HCT116 (cell line): ENCODE results near the gene GNG12. TPM values are rescaled to one million over a fixed set of nuclear protein-coding genes. Genes with fewer than 3 reads are reported as not detected.

Source experiments
- ATAC-seq: fragments of 200-7000 bp; cut with Tn5 transposase; 2 replicates; pipeline ENCODE4 v1.9.1; 2020; ENCODE audit warnings: mild to moderate bottlenecking, moderate library complexity
- BruUV-seq: library from RNA; stranded (reverse); fragments of 400-500 nt; replicated peaks from 2 replicates; lab custom pipeline; 2021; lab: Mats Ljungman, UMichigan
- CTCF ChIA-PET: fragments of 300-600 bp; sonication (Branson Sonifier 250); formaldehyde crosslinking; loops from one replicate; lab custom pipeline; 2021; ENCODE audit warnings: antibody characterized with exemption; lab: Charles Lee
- POLR2A ChIA-PET: fragments of 300-600, 350-600 bp; sonication (Branson Sonifier 250); formaldehyde crosslinking; loops from one replicate; lab custom pipeline; 2021; ENCODE audit warnings: antibody characterized with exemption; lab: Charles Lee
- RAD21 ChIA-PET, 2 experiments: fragments of 300-600 bp; sonication (Branson Sonifier 250); formaldehyde crosslinking; loops; one replicate each; lab custom pipeline; 2023; ENCODE audit warnings: low total read pairs in 2 of 2; ENCODE audit not compliant: uncharacterized antibody in 2 of 2, unreplicated experiment in 2 of 2, low non-redundant PET in 1 of 2; lab: Charles Lee
- DNase-seq: peaks from one replicate; pipeline ENCODE4 v3.0.0-alpha.2; 2010; ENCODE audit warnings: low read depth, low spot score
- H2AFZ ChIP-seq: fragments of 200-600 bp; shearing (Covaris generic), sonication (generic); 2 replicates; pipeline ENCODE4 v1.6.1; 2017; ENCODE audit warnings: low read depth, mixed run types, mixed read lengths, antibody characterized with exemption, low read length; ENCODE audit not compliant: poor library complexity, severe bottlenecking
- H3K27ac ChIP-seq: 2 replicates; pipeline ENCODE4 v1.5.1; 2012; ENCODE audit warnings: low read depth, low read length
- H3K27me3 ChIP-seq: fragments of 200-600 bp; sonication (generic); 2 replicates; pipeline ENCODE4 v1.6.1; 2016; ENCODE audit warnings: mixed run types, low read length, mixed read lengths; ENCODE audit not compliant: insufficient read depth
- H3K36me3 ChIP-seq, 2 experiments: fragments of 200-500 bp in 1 of 2; fragments of 200-600 bp in 1 of 2; sonication (Bioruptor generic) in 1 of 2; sonication (generic) in 1 of 2; 2 replicates each; pipeline versions ENCODE4 v1.5.1 to v1.6.1; 2014 to 2016; ENCODE audit warnings: low read length in 2 of 2, inconsistent platforms in 1 of 2, mixed read lengths in 1 of 2, mixed run types in 1 of 2; ENCODE audit not compliant: insufficient read depth in 2 of 2, control insufficient read depth in 1 of 2
- H3K4me1 ChIP-seq, 2 experiments: fragments of 200-600 bp in 1 of 2; sonication (generic) in 1 of 2; 2 replicates each; pipeline versions ENCODE4 v1.5.1 to v1.6.1; 2012 to 2017; ENCODE audit warnings: low read length in 2 of 2, inconsistent platforms in 1 of 2, mild to moderate bottlenecking in 1 of 2, mixed read lengths in 1 of 2, mixed run types in 1 of 2, moderate library complexity in 1 of 2; ENCODE audit not compliant: insufficient read depth in 2 of 2, control insufficient read depth in 1 of 2
- H3K4me2 ChIP-seq: fragments of 200-600 bp; sonication (generic); 2 replicates; pipeline ENCODE4 v1.6.1; 2017; ENCODE audit warnings: mixed run types, low read length, mixed read lengths
- H3K4me3 ChIP-seq, 2 experiments: fragments of 200-600 bp in 1 of 2; sonication (generic) in 1 of 2; replicated peaks in 1 of 2; 2 replicates each; pipeline ENCODE4 v1.5.1; 2011 to 2016; ENCODE audit warnings: low read length in 2 of 2, control low read depth in 1 of 2, low read depth in 1 of 2, mild to moderate bottlenecking in 1 of 2, mixed read lengths in 1 of 2, mixed run types in 1 of 2
- H3K79me2 ChIP-seq: fragments of 200-600 bp; sonication (generic); 2 replicates; pipeline ENCODE4 v1.6.1; 2017; ENCODE audit warnings: mild to moderate bottlenecking, mixed run types, low read length, moderate library complexity, mixed read lengths; ENCODE audit not compliant: insufficient read depth
- H3K9ac ChIP-seq: fragments of 200-600 bp; sonication (generic); 2 replicates; pipeline ENCODE4 v1.6.1; 2016; ENCODE audit warnings: low read length, mixed read lengths
- H3K9me2 ChIP-seq: fragments of 200-600 bp; sonication (generic), shearing (Covaris generic); 2 replicates; pipeline ENCODE4 v1.6.1; 2017; ENCODE audit warnings: mixed run types, mild to moderate bottlenecking, moderate library complexity; ENCODE audit not compliant: insufficient read depth
- H3K9me3 ChIP-seq, 2 experiments: fragments of 200-500 bp in 1 of 2; fragments of 200-600 bp in 1 of 2; sonication (Bioruptor generic) in 1 of 2; sonication (generic) in 1 of 2; 2 replicates each; pipeline ENCODE4 v1.6.1; 2014 to 2017; ENCODE audit warnings: low read length in 2 of 2, mixed read lengths in 2 of 2, inconsistent platforms in 1 of 2, low read depth in 1 of 2, mild to moderate bottlenecking in 1 of 2, mixed run types in 1 of 2, moderate library complexity in 1 of 2; ENCODE audit not compliant: control insufficient read depth in 1 of 2, insufficient read depth in 1 of 2
- H4K20me1 ChIP-seq: fragments of 200-600 bp; sonication (generic), shearing (Covaris generic); 2 replicates; pipeline ENCODE4 v1.6.1; 2017; ENCODE audit warnings: mixed run types, mild to moderate bottlenecking, moderate library complexity; ENCODE audit not compliant: insufficient read depth
- CEBPB ChIP-seq: IDR thresholded peaks from 2 replicates; pipeline ENCODE4 v1.6.1; 2012; ENCODE audit warnings: low read depth
- EGR1 ChIP-seq: IDR thresholded peaks from 2 replicates; pipeline ENCODE4 v1.6.1; 2012; ENCODE audit warnings: low read depth
- ELF1 ChIP-seq: IDR thresholded peaks from 2 replicates; pipeline ENCODE4 v1.6.1; 2012; ENCODE audit warnings: low read depth, borderline replicate concordance
- EZH2 ChIP-seq: fragments of 200-600 bp; sonication (generic); IDR thresholded peaks from 2 replicates; pipeline ENCODE4 v1.6.1; 2017; ENCODE audit warnings: antibody characterized with exemption, mixed run types
- EZH2phosphoT487 ChIP-seq: fragments of 200-600 bp; IDR thresholded peaks from 2 replicates; pipeline ENCODE4 v1.6.1; 2018; ENCODE audit warnings: antibody characterized with exemption, borderline replicate concordance
- FOSL1 ChIP-seq: IDR thresholded peaks from 2 replicates; pipeline ENCODE4 v1.6.1; 2012; ENCODE audit warnings: low read depth
- JUND ChIP-seq: IDR thresholded peaks from 2 replicates; pipeline ENCODE4 v1.6.1; 2012
- POLR2A ChIP-seq: IDR thresholded peaks from 2 replicates; pipeline ENCODE4 v1.7.0; 2011; ENCODE audit warnings: borderline replicate concordance; ENCODE audit not compliant: insufficient read depth, insufficient read length; ENCODE audit errors: extremely low read depth
- POLR2AphosphoS5 ChIP-seq: IDR thresholded peaks from 2 replicates; pipeline ENCODE4 v1.6.1; 2011; ENCODE audit warnings: mild to moderate bottlenecking, low read depth, low read length, moderate library complexity
- TCF7L2 ChIP-seq: IDR thresholded peaks from 2 replicates; pipeline ENCODE4 v1.7.0; 2011; ENCODE audit warnings: borderline replicate concordance, inconsistent platforms; ENCODE audit not compliant: insufficient read depth, insufficient read length; ENCODE audit errors: extremely low read depth
- YY1 ChIP-seq: IDR thresholded peaks from 2 replicates; pipeline ENCODE4 v1.6.1; 2011; ENCODE audit warnings: low read length, low read depth, moderate library complexity, mild to moderate bottlenecking; ENCODE audit not compliant: insufficient replicate concordance; ENCODE audit errors: extremely low read depth
- intact Hi-C: fragments of 100-400 bp; cut with micrococcal nuclease; formaldehyde crosslinking; loops from 2 replicates; pipeline ENCODE4 v1.10.0; 2022
- total RNA-seq: library from RNA; stranded (reverse); gene quantifications from one replicate; pipeline ENCODE4 v1.2.1, GENCODE V29; 2021; ENCODE audit not compliant: unreplicated experiment
- TF ChIP-seq, protein P1 (sequence below): IDR thresholded peaks from 2 replicates; pipeline ENCODE4 v1.6.1; 2012
- TF ChIP-seq, protein P2 (sequence below): IDR thresholded peaks from 2 replicates; pipeline ENCODE4 v1.6.1; 2012

GNG12 gene
- total RNA-seq, 1 experiment from 2014 or later = 49.6 TPM

DNA sequence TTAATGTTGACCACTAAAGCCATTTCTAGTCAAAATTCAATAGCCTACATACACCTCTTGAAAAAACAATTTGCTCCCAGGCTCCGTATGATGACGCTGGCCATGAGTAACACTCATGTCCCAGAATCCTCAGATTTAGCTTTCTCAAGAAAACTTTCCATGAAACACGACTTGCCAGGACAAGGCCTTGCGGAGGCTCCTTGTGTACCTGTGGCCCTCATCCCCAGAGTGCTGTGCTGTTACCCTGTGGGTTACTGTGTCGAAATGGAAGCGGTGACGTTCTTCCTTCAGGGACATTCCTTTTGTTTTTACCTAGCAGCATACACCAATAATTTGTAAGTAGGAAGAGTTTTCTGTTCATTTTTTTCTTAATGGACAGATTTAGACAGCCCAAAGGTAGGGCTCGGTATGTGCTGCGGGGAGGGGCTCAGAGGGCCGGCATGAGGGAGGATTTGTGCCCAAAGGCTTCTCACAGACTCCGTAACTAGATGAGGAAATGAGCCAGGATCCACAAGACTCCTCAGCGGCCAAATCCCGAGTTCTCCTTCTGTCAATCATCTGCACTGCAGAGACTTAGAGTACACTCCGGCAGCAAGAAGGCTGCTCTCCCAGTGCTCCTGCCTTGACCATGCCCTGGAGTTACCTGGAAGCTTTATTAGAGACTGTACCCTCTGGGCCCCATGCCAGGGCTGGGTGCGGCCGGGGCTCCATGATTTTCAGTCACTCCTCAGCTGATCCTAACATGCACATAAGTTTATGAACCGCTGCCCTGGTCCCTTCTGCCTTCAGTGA lies 17.8 kb downstream of the GNG12 start:
- H2AFZ ChIP-seq = no peak overlapping the region
- intact Hi-C loops = no loop called here
- ChIA-PET POLR2A (no interaction called here), RAD21 (no interaction called here), CTCF (no interaction called here)
- H3K27me3 ChIP-seq = no peaks in the 10 kb centered on the region
- no peak overlapping the region for H3K4me3 ChIP-seq
- no peak overlapping the region for H3K4me2 ChIP-seq
- no peaks in the 10 kb centered on the region for H3K9me2 ChIP-seq
- H4K20me1 ChIP-seq = no peaks in the 10 kb centered on the region
- no peak overlapping the region for H3K27ac ChIP-seq
- no peaks in the 10 kb centered on the region for H3K9me3 ChIP-seq
- peaks cover 55% of the 10 kb centered on the region for H3K79me2 ChIP-seq
- DNase-seq = no peak
- no peak overlapping the region for H3K9ac ChIP-seq
- H3K4me1 ChIP-seq = peaks cover 3 to 12% of the 10 kb centered on the region in 2 experiments; a peak in 2 of 4 replicates
- ATAC-seq = no peak
- H3K36me3 ChIP-seq = no peaks in the 10 kb centered on the region
- BruUV-seq = no TSS peak
- TF ChIP-seq ELF1 = no peak
- TF ChIP-seq, protein P1, sequence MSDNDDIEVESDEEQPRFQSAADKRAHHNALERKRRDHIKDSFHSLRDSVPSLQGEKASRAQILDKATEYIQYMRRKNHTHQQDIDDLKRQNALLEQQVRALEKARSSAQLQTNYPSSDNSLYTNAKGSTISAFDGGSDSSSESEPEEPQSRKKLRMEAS = no peak
- TF ChIP-seq FOSL1 = no peak
- no peak for TF ChIP-seq POLR2A
- TF ChIP-seq YY1 = no peak
- TF ChIP-seq POLR2AphosphoS5 = no peak
- TF ChIP-seq CEBPB = no peak
- TF ChIP-seq EGR1 = no peak
- no peak for TF ChIP-seq TCF7L2
- TF ChIP-seq EZH2 = no peak
- TF ChIP-seq, protein P2, sequence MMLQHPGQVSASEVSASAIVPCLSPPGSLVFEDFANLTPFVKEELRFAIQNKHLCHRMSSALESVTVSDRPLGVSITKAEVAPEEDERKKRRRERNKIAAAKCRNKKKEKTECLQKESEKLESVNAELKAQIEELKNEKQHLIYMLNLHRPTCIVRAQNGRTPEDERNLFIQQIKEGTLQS = no peak
- TF ChIP-seq EZH2phosphoT487 = no peak
- no peak for TF ChIP-seq JUND
